ENCODE data around the gene DEFB118.
"Not testable (repeated sequence)": the region's sequence is repeated elsewhere in the genome, so short reads cannot be mapped to it uniquely, and the experiment has no call there.

The DEFB118 gene, protein sequence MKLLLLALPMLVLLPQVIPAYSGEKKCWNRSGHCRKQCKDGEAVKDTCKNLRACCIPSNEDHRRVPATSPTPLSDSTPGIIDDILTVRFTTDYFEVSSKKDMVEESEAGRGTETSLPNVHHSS

DNA sequence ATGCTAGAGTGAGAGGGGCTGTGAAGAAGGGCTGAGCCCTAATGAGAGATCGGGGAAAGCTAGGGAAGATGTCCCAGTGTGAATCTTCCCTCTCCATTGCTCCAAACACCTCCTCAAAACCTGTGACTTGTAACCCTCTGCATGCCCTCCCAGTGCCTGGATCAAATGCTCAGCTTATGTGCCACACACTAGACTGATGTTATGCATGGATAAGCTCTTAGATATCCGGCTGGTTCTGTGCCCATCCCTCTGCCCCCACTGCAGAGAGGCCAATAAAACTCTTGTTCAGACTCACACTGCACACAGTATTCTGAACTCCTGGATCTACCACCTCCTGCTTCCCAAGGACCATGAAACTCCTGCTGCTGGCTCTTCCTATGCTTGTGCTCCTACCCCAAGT lies at the start of gene DEFB118:
TSS of gene DEFB118 (plus strand) at position 301 of the 400 bp plus-strand sequence. CDS start at position 351, 50 bp downstream.
- DNase-seq = no peak

DNA sequence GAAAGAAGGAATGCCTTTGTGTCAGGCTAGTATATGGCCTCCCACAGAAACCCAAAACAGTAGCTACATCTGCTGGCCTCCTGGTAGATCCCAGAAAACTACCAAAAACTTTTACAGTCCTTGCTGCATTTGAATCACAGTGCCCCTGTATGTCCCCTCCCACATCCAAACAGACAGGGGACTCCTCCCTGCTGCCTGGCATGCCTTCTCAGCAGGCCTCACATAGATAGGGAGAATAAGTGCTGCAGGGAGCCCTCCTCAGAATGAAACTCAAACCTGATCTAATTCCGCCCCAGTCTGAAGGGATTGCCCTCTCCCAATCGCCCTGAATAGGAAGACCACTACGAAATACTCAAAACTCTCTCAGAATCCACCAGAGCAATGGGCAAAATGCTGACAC lies 45.9 kb upstream of the DEFB118 start:
- no peak for DNase-seq

DNA sequence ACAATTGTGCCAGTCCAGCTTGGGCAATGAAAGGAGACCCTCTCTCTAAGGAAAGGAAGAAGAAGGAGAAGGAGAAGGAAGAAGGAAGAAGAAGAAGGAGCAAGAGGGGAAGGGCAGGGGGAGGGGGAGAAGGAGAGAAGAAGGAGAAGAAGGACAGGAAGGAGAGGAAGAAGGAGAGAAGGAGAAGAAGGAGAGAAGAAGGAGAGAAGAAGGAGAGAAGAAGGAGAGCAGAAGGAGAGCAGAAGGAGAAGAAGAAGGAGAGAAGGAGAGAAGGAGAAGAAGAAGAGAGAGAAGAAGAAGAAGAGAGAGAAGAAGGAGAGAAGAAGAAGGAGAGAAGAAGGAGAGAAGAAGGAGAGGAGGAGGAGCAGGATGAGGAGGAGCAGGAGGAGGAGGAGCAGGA lies 37.5 kb upstream of the DEFB118 start:
- DNase-seq = no peak

GRCh38 chr20:31341470-31341869 lies 26.9 kb upstream of the DEFB118 start:
- no peak for DNase-seq

DNA sequence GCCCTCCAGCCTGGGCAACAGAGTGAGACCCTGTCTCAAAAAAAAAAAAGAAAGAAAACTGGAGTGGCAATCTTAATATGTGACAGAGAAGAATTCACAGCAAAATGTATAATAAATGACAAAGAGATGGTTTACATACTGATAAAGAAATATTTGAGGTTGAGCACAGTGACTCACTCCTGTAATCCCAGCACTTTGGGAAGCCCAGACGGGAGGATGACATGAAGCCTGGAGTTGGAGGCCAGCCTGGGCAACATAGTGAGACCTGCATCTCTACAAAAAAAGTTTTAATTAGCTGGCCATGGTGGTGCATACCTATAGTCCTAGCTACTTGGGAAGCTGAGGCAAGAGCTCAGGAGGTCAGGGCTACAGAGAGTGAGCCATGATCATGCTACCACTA lies 12.4 kb upstream of the DEFB118 start:
- no peak for DNase-seq

DNA sequence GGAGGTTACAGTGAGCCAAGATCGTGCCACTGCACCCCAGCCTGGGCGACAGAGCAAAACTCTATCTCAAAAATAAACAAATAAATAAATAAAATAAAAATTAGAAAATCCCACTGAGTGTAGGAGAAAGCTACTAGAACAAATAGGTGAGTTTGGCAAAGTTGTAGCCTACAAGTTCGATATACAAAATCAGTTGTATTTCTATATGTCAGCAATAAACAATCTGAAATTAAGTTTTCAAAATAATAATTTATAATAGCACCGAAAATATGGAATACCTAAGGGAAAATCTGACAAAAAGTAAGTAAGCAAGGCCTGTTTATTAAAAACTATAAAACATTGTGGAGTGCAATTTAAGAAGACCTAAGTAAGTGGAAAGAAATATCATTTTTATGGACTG lies 5.1 kb upstream of the DEFB118 start:
- DNase-seq = no peak

DNA sequence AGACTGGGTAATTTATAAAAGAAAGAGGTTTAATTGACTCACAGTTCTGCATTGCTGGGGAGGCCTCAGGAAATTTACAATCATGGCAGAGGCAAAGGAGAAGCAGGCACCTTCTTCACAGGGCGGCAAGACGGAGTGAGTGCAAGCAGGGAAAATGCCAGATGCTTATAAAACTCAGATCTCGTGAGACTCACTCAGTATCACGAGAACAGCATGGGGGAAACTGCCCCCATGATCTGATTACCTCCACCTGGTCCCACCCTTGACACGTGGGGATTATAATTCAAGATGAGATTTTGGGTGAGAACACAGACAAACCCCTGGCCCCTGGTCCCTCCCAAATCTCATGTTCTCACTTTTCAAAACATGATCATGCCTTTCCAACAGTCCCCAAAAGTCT lies 4.1 kb upstream of the DEFB118 start:
- DNase-seq = not testable (repeated sequence)

- DNase-seq = no peak
Measured at GRCh38 chr20:31374346-31374745, 5.9 kb downstream of the DEFB118 start.

DNA sequence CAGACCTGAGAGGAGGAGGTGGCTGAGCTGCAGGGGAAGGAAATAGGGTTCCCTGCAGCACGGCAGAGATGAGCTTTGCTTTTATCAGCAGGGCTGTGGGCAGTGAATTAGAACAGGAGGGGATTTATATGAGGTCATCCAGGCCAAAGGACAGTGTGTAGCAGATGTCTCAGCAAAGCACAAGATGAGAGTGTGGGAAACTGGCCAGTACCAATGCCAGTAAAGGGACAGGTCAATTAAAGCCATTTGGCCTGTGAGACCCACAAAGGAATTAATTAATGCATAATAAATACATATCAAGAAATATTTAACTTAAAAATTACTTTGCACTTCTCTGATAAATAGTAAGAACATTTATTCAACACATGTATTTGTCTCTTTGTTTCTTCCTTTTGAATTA lies 22.1 kb downstream of the DEFB118 start, which contains the start of gene DEFB119:
TSS of gene DEFB119 (minus strand) at position 101 of the 400 bp plus-strand sequence. CDS start 107 bp downstream, outside the sequence.
- no peak for DNase-seq

DNA sequence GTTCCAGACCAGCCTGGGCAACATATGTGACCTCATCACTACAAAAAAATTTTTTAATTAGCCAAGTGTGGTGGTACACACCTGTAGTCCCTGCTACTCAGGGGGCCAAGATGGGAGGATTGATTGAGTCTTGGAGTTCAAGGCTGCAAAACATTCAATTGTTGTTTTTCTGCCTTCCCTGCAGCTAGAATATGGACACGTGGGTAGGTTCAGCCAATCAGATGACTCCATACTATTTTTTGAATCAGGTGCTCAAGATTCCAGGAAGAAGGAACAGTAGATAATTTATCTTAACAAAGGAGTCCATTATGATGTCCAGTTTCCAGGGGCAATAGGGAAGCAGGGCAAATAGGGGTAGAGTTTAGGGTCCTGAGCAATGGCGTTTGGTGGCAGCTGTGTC lies 24.4 kb downstream of the DEFB118 start:
- no peak for DNase-seq

- DNase-seq = no peak
Measured at GRCh38 chr20:31394900-31395299, 26.5 kb downstream of the DEFB118 start.

DNA sequence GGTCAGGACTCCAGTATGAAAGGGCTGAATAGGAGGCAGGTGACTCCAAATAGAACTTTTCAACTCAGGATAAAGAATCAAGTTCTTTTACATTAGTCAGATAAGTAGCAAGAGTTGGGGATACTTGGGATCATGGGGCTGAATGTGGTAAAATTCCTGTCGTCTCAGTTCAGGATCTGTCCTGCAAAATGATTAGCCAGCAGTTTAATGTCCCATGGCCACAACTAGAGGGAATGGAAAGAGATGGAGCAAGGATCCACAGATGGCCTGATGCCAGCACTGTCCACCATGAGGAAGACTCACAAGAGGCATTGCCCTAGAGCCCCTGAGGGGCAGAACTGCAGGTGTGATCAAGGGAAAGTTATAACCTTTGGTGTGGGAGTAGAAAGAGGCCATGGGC lies 35.5 kb downstream of the DEFB118 start:
- no peak for DNase-seq

- DNase-seq = no peak
Measured at GRCh38 chr20:31406115-31406514, 37.7 kb downstream of the DEFB118 start, which contains the start of gene DEFB121. Gene DEFB121, minus strand, starts transcription at chr20:31406215. Its CDS starts 63 bp downstream, at chr20:31406152.

DNA sequence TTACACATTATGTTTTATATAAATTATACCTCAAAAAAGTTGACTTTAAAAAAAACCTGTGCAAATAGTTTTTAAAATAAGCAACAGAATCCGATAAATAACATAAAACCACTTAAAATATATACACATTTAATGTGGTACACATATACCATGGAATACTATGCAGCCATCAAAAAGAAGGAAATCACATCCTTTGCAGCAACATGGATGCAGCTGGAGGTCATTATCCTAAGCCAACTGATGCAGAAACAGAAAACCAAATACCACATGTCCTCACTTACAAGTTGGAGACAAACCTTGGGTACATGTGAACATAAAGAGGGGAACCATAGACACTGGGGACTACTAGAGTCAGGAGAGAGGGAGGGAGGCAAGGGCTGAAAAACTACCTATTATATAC lies 41.6 kb downstream of the DEFB118 start:
- no peak for DNase-seq

DNA sequence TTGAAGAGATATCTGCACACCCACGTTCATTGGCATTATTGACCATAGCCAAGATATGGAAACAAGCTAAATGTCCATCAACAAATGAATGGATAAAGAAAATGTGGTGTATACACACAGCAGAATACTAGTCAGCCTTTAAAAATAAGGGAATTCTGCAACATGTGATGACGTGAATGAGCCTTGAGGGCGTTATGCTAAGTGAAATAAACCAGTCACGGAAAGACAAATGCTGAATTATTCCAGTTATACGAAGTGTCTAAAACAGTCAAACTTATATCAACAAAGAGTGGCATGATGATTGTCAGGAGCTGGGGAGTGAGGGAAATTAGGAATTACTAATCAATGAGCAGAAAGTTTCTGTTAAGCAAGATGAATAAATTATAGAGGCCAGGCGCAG lies 46.0 kb downstream of the DEFB118 start:
- no peak for DNase-seq

- no peak for DNase-seq
Measured at GRCh38 chr20:31415653-31416052, 47.3 kb downstream of the DEFB118 start.

DNA sequence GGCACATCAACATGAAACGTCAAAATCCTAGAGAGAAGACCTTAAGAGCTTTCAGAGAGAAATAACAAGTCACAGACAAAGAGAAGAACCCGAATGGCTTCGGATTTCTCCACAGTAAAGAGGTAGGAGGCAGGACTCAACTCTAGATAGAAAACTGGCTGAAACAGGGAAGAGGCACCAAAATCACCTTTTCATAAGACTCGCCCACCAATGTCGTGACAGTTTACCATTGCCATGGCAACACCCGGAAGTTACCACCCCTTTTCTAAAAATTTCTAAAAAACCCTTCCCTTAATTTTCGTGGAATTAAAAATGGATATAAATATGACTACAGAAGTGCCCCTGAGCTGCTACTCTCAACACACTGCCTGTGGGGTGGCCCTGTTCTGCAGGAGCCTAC lies 49.9 kb downstream of the DEFB118 start:
- DNase-seq = no peak

Measured in activated CD4-positive, alpha-beta T cell treated with anti-CD3 and anti-CD28 coated beads, Interleukin-2, amount 50 U/mL, for 4 hours (primary cell).